Hepatic stellate cell (primary cell): ENCODE measurements around the gene TRIP13.
"Not testable (repeated sequence)": the region's sequence is repeated elsewhere in the genome, so short reads cannot be mapped to it uniquely, and the experiment has no call there.

Experiments
- DNase-seq: peaks from one replicate; pipeline ENCODE4 v3.0.0; 2011; ENCODE audit warnings: low spot score

Gene TRIP13, protein sequence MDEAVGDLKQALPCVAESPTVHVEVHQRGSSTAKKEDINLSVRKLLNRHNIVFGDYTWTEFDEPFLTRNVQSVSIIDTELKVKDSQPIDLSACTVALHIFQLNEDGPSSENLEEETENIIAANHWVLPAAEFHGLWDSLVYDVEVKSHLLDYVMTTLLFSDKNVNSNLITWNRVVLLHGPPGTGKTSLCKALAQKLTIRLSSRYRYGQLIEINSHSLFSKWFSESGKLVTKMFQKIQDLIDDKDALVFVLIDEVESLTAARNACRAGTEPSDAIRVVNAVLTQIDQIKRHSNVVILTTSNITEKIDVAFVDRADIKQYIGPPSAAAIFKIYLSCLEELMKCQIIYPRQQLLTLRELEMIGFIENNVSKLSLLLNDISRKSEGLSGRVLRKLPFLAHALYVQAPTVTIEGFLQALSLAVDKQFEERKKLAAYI

DNA sequence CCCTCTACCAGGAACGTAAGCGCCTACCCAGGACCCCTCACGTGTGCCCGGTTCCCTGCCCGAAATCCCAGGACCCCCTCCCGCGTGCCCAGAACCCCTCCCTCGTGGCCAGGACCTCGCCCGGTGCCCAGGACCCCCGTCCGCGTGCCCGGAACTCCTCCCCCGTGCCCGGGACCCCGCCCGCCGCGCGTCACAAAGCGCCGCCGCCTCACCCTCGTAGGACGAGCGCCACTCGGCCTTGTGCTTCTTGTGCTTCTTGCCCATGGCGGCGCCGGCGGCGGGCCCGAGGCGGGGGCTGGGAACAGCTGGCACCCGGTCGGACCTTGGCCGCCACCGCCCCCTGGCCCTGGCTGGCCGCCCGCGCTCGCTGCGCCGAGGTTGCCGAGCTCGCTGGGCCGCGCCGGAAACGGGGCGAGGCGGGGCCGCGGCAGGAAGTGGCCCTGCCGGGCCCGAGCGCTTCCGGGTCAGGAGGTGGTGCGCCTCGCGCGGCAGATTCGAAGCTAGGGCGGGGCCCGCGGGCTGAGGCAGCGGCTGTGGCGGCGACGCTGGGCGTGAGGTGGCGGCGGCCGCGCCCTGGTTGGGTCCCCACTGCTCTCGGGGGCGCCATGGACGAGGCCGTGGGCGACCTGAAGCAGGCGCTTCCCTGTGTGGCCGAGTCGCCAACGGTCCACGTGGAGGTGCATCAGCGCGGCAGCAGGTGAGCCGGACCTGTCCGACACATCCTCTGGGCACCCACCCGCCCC is at the start of gene TRIP13, which contains the start of gene BRD9:
Gene TRIP13 (plus strand): TSS at position 491 of the 743 bp plus-strand sequence. CDS start 115 bp downstream, at position 606.
Gene BRD9 (minus strand): TSS at position 408 of the 743 bp plus-strand sequence. CDS start 144 bp downstream, at position 264.
- peak; percentile 97 for DNase-seq

DNA sequence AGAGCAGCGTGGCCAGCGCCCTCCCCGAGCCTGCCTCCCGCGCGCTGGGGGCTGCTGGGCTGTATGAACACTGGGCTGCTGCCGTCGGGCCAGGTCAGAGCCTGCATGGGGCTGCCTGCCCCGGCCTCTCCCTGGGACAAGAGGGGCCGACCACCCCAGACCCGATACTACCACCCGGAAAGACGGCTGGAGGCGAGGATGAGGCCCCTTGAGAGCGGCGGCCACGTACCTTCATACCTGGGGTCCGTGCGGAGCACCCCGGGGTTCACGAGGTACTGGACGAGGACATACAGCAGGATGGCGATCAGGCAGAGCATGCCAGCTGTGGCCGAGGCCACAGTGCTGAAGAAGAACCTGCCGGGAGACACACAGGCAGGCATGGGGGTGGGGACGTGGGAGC is 49.3 kb upstream of the TRIP13 start:
- not testable (repeated sequence) for DNase-seq

DNA sequence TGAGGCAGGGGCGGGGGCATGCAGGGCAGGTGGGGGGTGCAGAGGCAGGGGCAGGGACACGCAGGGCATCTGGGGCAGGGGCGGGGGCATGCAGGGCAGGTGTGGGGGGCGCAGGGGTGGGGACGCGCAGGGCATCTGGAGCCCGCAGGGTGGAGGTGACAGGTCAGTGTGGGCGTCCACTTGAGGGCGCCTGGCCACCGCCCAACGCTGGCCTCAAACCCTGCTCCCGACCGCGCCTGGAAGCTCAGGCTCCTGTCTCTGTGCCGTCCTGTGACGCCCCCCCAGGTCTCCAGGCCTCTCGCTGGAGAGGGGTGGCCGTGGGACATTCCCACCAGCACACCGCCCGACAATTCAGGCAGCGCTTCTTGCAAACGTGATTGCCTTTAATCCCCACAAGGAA is 48.8 kb upstream of the TRIP13 start:
- not testable (repeated sequence) for DNase-seq

DNA sequence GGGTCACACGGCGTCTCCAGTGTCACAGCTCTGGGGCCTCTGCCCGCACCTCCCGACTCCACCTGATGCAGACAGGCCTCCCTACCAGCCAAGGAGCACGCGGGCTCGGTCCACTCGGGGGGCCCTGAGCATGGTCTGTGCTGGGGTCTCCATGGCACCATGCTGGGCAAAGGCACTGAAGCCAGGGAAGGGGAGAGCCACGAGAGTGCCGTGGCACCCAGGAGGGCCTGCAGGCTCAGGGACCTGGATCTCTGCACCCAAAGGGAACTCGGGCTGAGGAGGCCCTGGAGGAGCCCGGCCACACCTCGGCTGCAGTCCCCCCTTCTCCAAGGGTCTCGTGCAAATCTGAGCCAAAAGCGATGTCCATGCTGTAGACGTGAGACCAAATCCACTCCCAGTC is 48.3 kb upstream of the TRIP13 start:
- not testable (repeated sequence) for DNase-seq

DNA sequence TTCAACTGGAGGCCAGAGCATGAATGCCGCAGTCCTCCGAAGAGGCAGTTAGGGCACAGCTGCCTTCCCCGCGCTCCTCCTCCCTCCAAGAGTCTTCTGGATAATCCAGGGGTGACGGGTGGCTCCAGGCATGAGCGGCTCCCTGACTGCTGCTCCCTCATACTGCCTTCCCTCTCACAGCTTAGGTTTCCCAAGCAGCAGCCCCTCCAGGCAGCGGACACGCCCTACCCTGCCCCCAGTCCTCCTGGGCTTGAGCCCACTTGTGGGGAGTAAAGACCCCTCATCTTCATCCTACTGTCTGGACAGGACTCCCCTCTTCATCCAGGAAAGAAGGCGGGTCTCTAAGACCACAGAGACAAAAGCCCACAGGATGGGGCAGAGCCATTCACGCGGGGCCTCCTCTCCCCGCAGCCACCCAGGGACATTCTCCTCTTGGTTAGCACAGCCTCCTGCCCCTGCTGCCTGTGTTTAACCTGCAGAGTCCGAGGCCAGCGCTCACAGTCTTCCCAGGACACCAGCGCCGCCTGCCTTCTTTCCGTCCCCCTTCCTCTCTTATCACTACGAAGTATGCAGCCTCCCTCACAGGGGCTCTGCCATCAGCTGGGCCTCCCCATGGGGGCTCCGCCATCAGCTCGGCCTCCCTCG is 47.5 kb upstream of the TRIP13 start:
- DNase-seq: not testable (repeated sequence)

DNA sequence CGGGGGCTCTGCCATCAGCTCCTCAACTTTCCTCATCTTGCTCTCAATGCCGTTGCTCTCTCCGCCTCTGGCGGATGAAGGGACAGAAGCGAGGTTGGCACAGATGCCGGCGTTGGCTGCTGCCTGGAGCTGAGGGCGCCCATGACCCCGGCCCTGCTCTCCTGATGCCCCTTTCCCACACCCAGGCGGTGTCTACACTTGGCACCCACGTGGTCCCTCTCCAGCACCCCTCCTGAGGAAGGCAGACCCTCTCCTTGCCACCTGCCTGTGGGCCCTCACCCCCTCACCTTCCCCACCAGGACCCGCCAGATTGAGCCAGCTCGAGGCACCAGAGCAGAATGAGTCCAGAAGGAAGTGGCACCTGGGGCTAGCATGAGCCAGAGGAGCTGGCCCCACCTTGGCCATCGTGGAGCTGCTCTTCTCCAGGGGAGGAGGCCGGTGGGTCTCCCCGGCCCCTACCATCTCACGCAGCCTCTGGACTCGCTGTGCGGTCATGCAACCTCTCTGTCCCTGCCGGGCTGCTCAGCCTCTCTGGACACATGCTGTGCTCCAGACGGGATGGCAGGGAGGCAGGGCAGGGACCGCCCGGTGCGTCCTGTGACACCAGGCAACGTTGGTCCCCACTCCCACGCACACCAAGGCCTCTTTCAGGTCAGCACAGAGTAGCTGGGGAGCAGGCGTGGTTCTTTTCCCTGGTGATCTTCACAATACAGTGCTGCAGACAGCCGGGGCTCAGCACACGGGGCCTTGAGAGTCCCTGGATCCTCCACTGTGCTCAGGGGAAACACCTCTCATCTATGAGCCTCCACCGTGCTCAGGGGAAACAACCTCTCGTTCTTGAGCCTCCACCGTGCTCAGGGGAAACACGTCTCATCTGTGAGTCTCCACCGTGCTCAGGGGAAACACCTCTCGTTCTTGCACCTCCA is 46.7 kb upstream of the TRIP13 start:
- DNase-seq: not testable (repeated sequence)

DNA sequence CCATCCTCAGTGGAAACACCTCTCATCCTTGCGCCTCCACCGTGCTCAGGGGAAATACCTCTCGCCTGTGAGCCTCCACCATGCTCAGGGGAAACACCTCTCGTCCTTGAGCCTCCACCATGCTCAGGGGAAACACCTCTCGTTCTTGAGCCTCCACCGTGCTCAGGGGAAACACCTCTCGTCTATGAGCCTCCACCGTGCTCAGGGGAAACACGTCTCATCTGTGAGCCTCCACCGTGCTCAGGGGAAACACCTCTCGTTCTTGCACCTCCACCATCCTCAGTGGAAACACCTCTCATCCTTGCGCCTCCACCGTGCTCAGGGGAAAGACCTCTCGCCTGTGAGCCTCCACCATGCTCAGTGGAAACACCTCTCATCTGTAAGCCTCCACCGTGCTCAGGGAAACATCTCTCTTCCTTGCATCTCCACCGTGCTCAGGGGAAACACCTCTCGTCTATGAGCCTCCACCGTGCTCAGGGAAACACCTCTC is 46.0 kb upstream of the TRIP13 start:
- not testable (repeated sequence) for DNase-seq

DNA sequence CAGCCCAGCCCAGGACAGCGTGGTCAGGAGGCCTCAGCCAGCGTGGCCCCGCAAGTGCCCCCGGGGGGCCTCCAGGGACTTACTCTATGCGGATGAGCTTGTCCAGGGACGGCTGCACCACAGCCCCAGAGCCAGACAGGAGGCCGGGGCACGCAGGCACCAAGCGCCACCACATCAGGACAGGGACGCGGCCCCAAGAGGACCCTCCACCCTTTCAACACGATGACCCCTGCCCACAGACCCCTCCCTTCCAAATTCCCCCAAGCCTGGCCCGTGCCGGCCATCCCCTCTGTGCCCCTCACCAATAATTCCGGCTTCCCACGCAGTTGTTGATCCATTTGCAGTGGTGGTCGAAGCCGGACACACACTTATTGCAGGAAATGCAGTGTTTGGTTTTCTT is 45.5 kb upstream of the TRIP13 start:
- DNase-seq: not testable (repeated sequence)

DNA sequence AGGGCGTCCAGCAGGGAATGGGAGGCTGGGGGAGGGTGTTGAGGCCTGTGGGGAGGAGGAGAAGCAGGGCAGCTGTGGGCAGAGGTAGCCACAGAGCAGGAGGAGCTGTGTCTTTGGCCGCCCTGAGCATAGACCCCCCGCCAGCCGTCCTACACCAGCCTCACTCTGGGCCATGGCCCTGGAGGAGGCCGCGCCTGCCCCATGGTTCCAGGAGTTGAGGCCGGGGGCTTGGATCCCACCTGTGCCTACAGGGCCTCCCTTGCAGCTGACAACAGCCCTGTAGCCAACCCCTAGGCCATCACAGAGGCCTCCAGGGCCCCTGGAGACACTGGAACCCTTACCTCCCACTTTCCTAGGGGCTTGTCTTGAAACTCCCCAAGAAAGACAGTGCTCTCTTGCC is 44.9 kb upstream of the TRIP13 start:
- not testable (repeated sequence) for DNase-seq

DNA sequence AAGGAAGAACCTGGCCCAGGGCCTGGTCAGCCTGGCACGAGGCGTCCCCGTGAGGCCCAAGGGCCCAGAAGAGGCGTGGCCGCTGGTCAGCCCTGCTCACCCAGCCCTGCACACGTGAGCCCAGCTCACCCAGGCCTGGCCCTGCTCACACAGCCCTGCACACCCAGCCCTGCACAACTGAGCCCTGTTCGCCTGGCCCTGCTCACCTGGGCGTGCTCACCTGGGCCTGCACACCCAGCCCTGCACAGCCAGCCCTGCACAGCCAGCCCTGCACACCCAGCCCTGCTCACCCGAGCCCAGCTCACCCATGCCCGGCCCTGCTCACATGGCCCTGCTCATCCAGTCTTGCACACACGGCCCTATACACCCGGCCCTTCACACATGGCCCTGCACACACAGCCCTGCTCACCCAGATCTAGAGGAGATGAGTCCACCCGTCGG is 44.0 kb upstream of the TRIP13 start:
- no peak for DNase-seq

DNA sequence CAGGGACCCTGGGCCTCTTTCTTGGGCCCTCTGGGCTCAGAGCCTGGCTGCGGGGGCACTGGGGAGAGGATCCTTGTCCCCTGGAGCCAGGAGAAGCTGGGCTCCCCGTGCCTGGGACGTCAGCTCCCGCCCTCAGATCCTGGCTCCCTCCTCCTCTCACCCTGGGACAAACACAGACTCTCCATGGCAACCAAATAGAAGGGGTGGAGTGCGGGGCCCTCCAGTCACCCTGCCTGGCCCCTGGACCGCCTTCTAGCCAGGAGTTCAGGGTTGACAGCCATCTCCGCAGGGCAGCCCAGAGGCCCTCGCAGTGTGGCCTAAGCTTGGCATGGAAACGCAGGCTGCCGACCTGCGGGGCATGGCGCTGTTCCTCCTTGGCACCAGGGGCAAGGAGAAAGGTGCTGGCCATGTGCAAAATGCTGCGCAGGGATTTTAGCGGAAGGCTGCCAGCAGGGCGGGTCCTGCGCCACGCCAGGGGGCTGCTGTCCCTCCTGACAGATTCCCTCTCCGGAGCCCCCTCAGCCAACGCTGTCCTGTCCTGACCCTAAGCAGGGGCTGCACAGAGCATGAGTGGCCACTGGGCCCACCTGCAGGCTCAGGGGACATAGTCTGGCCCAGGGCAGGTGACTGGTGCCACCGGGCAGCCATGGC is 42.9 kb upstream of the TRIP13 start:
- DNase-seq: no peak

DNA sequence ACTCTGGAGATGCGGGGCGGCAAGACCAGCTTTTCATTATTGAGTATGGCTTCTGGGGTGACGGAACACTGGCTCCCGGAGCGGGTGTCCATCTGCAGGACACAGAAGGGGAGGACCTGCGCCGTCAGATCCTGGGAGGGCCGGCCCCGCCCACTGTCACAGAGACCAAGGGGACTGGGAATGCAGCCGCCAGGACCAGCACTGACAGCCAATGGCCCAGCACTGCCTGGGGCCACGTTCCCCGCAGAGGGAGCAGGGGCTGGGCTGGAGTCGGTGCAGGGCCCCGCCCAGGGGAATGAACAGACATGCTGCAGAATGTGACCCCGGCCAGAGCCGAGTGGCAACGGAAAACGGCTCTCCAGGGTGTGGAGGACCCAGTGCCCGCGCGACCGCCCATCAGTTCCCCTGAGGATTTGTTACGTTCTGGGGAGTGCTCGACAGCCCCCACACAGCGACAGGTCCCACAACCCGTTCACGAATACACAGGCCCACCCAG is 42.1 kb upstream of the TRIP13 start, which contains the start of gene ZDHHC11:
Gene ZDHHC11 (minus strand): TSS at position 476 of the 496 bp plus-strand sequence. CDS start 384 bp downstream, at position 92.
- no peak for DNase-seq

DNA sequence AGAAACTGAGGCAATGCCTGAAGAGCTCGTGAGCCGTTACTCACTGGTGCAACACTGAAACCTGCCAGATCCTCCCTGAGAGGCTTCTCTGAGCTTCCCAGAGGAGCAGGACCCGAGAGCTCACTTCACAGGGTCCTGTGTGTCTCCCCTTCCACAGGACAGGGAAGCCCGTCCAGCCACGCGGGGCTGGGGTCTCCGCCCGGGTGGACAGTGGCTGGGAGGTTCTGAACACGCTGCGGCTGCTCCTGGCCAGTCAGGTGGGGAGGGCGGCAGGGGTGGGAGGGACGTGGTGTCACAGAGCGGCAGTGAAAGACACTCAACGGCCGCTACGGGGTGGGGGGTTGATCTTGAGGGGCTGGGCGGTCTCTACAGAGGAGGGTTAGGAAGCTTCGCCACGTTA is 41.6 kb upstream of the TRIP13 start:
- DNase-seq: no peak

DNA sequence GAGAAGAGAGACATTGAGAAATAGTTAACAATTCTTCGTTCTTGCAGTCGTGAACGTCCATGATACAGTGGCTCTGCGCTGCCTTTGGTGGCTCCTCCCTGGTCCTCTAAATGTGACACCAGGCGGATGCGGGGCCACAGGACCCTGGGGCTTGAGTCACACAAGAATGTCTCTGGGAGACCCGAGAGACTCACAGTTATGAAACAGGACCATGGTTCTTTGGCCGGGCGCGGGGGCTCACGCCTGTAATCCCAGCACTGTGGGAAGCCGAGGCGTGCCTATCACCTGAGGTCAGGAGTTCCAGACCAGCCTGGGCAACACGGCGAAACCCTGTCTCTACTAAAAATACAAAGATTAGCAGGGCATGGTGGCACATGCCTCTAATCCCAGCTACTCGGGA is 41.1 kb upstream of the TRIP13 start:
- DNase-seq: no peak

DNA sequence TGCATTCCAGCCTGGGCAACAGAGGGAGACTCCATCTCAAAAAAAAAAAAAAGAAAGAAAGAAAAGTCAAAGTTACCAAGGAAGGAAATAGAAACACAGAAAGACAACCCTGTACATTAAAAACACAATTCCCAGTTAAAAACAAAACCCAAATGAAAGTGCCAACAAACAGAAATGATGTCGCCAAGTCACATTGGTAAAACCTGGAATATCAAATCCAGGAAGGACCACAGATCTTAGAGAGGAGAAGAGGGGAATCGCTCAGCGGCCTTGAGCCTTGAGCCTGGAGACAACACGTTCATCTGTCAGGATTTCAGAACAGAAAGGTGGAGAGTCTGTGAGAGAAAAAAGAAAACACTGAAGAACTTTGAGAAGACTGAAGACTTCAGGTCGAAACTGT is 40.7 kb upstream of the TRIP13 start:
- no peak for DNase-seq

DNA sequence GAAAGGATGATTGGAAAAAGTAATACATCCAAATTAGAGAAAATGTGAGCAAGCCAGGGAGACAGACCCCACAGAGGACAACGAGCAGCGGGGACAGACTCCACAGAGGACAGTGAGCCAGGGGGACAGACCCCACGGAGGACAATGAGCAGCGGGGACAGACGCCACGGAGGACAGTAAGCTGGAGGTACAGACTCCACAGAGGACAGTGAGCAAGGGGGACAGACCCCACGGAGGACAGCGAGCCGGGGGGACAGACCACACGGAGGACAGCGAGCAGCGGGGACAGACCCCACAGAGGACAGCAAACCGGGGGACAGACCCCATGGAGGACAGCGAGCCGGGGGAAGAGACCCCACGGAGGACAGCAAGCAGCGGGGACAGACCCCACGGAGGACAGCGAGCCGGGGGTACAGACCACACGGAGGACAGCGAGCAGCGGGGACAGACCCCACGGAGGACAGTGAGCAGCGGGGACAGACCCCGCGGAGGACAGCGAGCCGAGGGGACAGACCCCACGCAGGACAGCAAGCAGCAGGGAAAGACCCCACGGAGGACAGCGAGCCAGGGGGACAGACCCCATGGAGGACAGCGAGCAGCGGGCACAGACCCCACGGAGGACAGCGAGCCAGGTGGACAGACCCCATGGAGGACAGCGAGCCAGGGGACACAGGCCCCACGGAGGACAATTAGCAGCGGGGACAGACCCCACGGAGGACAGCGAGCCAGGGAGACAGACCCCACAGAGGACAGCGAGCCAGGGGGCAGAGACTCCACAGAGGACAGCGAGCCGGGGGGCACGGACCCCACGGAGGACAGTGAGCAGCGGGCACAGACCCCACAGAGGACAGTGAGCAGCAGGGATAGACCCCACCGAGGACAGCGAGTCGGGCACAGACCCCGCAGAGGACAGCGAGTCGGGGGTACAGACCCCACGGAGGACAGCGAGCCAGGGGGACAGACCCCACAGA is 40.0 kb upstream of the TRIP13 start:
- no peak for DNase-seq

DNA sequence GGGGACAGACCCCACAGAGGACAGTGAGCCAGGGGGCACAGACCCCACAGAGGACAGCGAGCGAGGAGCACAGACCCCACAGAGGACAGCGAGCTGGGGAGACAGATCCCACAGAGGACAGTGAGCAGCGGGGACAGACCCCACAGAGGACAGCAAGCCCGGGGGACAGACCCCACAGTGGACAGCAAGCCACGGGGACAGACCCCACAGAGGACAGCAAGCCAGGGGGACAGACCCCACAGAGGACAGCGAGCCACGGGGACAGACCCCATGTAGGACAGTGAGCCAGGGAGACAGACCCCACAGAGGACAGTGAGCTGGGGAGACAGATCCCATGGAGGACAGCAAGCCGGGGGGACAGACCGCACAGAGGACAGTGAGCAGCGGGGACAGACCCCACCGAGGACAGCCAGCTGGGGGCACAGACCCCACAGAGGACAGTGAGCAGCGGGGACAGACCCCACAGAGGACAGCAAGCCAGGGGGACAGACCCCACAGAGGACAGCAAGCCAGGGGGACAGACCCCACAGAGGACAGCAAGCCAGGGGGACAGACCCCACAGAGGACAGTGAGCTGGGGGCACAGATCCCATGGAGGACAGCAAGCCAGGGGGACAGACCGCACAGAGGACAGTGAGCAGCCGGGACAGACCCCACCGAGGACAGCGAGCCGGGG is 39.1 kb upstream of the TRIP13 start:
- not testable (repeated sequence) for DNase-seq

DNA sequence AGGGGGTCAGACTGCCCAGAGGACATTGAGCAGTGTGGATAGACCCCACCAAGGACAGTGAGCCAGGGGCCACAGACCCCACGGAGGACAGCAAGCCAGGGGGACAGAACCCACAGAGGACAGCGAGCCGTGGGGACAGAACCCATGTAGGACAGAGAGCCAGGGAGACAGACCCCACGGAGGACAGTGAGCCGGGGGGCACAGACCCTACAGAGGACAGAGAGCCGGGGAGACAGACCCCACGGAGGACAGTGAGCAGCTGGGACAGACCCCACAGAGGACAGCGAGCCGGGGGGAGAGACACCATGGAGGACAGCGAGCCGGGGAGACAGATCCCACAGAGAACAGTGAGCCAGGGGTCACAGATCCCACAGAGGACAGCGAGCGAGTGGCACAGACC is 38.5 kb upstream of the TRIP13 start:
- no peak for DNase-seq
